GM18520 (cell line): ENCODE results near the gene MRC2.

Source experiments
- ATAC-seq: cut with Tn5 transposase; IDR thresholded peaks from one replicate; pipeline ENCODE4 v1.9.1; 2021; ENCODE audit not compliant: unreplicated experiment

Gene MRC2

DNA sequence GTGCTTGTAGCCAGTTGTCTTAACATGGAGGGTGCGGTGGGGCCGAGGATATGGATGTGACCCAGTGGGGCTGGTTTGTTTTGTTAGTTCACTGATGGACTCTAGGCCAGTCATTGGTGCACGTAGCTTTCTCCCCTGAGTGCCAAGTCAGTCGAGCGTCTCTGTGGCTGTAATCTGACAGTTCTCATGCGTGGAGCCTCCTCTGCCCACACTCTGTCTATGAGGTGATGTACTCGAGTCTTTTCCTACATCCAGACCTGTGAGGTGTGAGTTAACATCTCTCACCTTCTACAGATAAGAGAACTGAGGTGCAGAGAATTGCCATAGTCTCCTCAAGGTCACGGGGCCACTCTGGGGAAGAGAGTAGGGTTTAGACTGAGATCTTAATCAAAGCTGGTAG lies 90.4 kb downstream of the MRC2 start:
- no peak for ATAC-seq

DNA sequence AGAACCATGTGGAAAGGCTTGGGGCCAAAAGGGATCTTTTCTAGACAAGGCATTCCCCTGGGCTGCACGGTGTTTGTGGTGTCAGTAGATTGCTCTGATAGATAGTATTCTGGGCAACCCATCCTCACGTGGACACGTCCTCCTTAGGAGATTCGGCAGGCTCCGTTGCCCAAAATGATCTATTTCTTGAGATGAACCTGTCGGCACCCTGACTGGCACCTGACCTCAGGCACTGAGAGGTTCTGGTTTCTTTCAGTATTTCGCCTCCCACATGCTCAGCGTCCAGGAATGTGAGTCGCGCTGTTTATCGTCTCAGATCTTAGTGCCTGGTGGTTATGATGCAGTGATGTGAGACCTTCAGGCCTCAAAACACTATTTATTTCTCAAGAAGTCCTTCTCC lies 91.0 kb downstream of the MRC2 start:
- ATAC-seq = no peak

DNA sequence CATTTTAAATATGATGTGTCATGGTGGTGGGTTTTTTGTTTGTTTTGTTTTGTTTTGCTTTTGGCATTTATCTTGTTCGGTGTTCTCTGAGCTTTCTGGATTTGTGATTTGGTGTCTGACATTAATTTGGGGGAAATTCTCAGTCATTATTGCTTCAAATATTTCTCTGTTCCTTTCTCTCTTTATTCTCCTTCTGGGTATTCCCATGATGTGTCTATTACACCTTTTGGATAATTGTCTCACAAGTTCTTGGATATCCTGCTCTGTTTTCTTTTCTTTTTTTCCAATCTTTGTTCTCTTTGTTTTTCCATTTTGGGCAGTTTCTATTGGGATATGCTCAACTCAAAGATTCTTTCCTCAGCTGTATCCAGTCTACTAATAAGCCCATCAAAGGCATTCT lies 92.1 kb downstream of the MRC2 start:
- ATAC-seq = no peak

DNA sequence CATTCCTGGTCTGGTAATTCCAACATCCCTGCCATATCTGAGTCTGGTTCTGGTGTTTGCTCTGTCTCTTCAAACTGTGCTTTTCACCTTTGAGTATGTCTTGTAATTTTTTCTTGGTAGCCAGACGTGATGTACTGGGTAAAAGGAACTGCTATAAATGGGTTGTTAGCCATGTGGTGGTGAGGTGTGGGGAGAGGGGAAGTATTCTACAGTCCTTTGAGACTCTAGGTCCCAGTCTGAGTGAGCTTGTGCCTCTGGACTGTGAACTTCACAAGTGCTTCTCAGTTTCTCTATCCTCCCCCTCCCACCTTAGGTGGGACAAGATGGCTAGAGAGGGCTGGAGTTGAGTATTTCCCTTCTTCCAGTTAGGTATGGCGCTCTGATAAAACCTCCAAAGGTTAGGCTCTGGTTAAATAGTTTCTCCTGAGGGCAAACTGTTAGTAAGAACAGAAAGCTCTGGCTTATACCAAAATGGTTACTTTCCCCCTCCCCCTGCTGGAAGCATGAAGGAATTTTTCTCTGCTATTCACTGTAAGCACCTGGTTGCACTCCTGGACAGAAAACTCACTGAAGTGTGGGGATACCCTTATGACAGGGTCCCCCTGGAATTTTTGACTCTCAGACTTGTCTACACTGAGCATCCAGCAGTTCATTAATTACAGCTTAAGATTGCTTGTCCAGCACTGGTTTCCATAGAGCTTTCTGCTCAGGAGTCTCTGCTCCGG lies 92.8 kb downstream of the MRC2 start:
- no peak for ATAC-seq

DNA sequence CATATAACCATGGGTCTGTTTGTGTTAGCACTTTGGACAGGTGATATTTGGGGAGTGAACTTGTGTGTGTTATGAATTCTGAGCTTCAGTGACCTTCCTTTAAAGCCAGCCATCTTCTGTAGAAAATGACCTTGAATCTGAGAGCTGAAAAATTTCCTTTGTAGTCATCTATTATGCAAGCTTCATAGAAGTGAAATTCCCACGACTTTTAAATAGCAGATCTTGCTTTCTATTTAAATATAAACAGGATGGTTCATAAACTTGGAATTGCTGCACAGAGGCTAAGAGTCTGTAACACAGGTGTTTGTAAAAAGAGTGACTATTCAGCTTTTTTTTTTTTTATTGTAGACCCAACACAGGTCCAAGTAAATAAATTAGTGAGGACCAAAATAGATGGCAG lies 95.2 kb downstream of the MRC2 start:
- no peak for ATAC-seq

DNA sequence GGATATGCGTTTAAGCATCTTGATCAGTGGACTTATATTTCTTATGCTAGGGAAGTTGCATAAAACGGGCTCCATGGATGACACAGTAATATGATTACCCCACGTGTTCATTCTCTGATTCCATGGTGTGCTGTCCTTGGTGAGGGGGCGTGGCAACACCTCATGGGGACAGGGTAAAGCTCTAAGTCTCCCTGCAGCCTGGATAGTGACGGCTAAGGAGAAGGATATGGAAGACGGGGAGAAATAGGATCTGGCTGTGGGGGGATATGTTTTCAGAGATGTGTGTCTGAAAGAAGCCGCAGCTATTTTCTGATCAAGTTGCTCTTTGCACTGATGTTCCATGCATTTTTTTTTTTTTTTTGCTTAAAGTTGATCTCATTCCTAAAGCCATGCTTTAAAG lies 96.4 kb downstream of the MRC2 start:
- ATAC-seq = no peak

DNA sequence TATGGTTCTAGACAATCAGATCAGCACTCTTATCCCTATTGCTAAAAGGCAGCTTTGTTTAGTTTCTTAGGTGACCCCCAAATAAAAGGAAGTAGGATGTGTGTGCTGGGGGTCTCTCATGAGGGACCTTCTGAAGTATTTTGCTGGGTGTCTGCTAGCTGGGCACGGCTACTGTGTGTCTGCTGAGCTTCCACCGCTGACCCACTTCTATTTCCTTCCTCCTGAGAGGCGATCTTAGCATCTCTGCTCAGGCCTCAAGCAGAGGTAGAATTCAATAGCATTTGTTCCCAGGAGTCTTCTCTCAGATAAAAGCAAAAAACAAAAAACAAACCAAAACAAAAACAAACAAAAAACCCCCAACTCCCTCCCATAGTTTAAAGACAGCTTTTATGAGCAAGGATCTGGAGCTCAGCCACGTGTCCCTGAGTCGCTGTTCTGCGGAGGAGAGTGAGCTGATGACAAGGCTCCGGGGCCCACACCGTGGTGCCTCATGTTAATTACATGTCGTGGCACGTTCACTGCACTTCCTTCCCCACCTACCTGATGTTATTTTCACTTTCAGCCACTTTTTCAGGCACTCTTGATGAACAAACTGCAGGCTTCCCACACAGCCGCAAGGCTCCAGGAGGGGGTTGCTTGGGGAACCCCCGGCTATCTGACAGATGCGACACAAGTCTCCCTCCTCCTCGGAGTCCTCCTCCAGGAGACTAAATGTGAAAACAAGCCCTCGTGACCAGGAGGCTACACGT lies 97.1 kb downstream of the MRC2 start:
- ATAC-seq = peak; percentile 79

DNA sequence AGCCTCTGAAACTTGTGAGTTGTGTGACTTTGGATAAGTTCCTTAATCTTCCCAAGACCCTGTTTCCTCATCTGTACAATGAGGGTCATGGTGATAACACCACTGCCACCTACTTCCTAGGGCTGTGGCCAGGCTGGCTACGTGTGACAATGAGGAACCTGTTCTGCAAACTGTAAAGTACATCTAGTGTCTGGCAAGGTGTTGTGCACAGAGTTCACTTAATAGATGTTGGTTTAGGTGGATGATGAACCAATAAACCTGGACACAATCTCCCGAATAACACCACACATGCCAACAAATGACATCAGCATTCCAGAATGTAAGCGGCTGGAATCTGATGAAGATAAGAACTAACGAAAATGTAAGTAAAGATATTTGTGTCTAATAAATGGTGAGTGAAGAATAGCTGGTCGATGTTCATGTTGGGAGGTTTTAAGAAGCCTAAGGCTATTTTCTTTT lies 98.3 kb downstream of the MRC2 start:
- ATAC-seq = no peak

DNA sequence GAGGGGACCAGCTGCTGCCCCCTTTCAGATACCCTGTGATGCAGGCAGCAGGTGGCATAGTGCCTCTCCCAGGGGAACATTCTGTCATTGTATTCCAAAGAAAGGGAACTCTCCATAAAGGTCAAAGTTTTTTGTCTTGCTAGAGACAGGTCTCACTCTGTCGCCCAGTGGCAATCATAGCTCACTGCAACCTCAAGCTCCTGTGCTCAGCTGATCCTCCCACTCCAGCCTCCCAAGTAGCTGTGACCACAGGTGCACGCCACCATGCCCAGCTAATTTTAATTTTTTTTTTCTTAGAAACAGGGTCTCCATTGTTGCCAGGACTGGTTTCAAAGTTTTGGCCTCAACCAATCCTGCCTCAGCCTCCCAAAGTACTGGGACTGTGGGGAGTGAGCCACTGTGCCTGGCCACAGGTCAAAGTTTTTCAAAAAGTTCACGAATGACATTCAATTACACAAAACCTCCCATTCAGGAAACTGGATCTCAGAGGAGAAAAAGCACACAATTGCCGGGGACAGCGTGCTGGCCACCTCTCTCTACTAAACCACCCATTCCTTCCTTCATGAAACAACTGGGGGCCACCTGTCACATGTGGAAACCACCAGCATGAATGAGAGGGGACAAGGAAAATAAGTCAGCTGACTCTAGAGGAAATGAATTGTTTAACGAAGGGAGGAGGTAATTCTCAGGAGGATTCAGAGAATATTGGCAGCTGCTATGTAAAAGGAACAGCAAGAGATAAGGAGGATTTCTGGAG lies 100.6 kb downstream of the MRC2 start:
- no peak for ATAC-seq

DNA sequence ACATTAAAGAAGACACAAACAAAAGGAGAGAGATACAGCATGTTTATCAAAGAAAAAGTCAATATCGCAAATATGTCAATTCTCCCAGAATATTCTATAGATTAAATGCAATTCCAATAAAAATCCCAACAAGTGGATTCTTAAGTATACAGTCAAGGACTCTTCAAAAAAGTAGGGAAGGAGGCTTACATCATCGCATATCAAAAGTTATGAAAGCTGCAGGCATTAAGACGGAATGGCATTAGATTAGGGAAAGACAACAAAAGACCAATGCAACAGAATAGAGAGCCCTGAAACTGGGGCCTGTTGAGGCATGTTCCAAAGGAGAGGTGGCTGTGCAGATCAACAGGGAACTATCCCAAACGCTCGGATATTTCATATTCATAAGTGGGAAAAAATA lies 104.7 kb downstream of the MRC2 start:
- ATAC-seq = no peak

DNA sequence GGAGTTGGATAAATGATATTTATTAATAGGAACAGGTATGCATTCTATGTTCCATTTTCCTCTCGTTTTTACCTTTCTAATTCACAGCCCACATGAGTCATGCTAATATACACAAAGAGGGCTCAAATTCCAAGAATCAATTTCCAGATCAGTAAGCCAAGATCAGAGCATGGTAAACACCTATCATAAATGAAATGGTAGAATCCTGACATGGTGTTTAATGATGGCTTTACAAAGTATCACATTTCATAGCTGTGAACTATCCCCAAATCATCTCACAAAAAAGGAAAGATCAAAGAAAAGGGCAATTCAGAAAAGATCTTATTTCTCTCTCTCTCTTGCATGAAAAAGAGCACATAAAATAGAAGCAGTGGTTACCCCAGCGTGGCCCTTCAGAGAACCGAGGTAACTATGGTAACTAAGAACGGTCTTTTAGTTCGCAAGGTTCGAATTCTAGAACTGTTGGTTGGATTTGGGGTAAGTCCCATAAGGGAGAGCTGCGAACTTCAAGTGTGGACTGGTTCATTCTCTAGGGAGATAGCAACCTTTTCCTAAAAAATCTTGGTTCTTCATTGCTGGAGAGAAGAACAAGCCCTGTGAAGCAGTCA lies 107.7 kb downstream of the MRC2 start:
- no peak for ATAC-seq

DNA sequence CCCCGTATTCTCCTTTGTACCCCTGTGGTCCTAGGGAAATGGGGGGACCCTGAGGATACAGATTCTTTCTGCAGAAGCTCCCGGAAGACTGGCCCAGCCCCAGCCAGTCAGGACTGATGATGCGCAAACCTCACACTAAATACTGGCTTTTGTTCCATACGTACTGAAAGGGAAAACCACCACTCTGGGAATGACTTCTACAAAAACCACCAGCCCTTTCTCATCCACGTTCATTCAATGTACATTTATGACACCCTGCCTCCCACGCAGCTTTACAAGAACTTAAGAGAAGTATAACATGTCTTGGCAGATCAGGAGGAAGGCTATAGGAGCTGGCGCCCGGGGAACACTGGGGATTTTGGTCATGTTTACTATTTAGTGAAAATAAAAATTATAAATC lies 110.0 kb downstream of the MRC2 start:
- ATAC-seq = no peak

DNA sequence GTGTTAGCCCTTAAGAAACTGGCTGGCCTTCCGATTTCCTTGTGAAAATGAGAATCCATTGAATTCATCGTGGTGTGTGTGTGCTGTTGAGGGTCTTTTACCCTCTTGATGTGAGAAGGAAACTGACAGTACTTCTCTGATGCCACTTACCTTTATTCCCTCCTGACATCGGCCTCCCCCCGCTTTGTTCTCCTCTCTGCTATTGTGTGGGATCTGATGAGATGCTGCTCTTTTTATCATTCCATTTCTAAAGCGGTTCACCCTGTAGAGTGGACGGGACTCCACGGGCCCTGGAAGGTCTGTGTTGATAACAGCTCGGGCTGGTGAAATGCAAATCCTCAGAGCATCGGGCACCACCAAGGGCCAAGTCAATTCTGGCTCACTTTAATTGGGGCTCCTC lies 110.8 kb downstream of the MRC2 start:
- no peak for ATAC-seq

DNA sequence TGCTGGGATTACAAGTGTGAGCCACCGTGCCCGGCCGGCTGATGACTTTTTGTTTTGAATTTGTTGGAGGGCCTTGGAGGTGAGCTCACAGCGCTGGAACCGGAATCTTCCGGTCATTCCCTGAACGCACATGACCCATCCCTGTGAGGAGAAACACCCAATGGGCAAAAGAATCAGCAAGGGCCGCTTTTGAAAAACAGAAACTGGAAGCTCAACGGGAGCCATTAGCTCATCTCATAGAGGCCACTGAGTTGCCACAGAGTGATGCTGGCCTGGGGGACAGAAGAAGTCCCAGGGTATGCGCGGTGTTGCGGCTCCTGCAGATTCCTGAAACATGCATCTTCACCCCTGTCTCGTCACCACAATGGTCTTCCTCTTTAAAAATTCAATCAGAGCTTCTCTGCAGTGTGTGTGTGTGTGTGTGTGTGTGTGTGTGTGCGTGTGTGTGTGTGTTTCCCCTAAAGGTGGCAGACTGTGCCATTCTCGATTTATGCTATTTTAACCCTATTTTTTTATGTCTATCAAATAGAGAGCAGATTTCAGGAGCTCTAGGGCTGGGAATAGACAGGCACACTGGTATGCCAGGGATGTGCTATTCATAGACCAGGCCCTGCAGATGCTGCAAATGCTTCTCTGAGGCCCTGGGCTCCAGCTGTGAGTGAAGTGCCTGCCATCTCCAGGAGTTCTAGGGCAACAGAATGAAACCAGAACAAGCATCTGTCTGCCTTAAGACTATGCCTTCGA lies 112.3 kb downstream of the MRC2 start:
- no peak for ATAC-seq

DNA sequence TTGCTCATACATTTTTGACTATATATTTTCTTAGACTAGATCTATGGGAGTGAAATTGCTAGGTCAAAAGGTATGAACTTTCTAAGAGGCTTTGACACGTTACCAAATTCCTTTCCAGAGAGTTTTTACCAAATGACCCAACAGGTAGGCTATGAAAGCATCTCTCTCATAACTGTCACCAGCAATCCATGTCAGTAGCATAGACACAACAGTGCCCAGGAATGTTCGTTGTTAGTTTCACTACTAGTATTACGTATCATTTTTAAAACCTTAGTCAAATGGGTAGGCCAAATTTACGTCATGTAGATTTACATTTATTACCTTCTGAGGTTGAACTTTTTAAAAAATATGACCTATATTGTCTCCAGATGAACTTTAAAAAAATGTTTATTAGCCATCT lies 113.8 kb downstream of the MRC2 start:
- no peak for ATAC-seq
